Liver (tissue), 9 donors: ENCODE measurements around the gene SCGB3A1. TPM values are rescaled to one million over a fixed set of nuclear protein-coding genes. Genes with fewer than 3 reads are reported as not detected.

Experiments
- DNase-seq: peaks from one replicate; pipeline ENCODE4 v3.0.0-alpha.2; 2017; ENCODE audit warnings: low spot score
- H3K27ac ChIP-seq, 2 donors: one replicate each; pipeline ENCODE4 v1.7.0; 2013; ENCODE audit warnings: inconsistent platforms in 2 of 2, low read length in 2 of 2, control low read depth in 1 of 2, low read depth in 1 of 2, mild to moderate bottlenecking in 1 of 2
- H3K27me3 ChIP-seq, 4 donors: one replicate each; pipeline versions ENCODE4 v1.6.1 to v1.7.0; 2013; ENCODE audit warnings: low read length in 3 of 4, inconsistent platforms in 1 of 4, mild to moderate bottlenecking in 1 of 4, moderate library complexity in 1 of 4; ENCODE audit not compliant: control insufficient read depth in 4 of 4, insufficient read depth in 4 of 4
- H3K36me3 ChIP-seq, 4 donors: one replicate each; pipeline versions ENCODE4 v1.6.1 to v1.7.0; 2013; ENCODE audit warnings: low read length in 3 of 4, mild to moderate bottlenecking in 3 of 4, low read depth in 1 of 4, moderate library complexity in 1 of 4; ENCODE audit not compliant: control insufficient read depth in 4 of 4, insufficient read depth in 3 of 4
- H3K4me1 ChIP-seq, 4 donors: one replicate each; pipeline versions ENCODE4 v1.6.1 to v1.7.0; 2013; ENCODE audit warnings: low read length in 3 of 4, mild to moderate bottlenecking in 3 of 4, moderate library complexity in 1 of 4; ENCODE audit not compliant: control insufficient read depth in 4 of 4, insufficient read depth in 4 of 4
- H3K4me3 ChIP-seq, 3 donors: one replicate each; pipeline versions ENCODE4 v1.6.1 to v1.7.0; 2013; ENCODE audit warnings: low read length in 3 of 3, control low read depth in 1 of 3, low read depth in 1 of 3, mild to moderate bottlenecking in 1 of 3
- H3K9ac ChIP-seq, 2 donors: one replicate each; pipeline ENCODE4 v1.7.0; 2013; ENCODE audit warnings: low read length in 2 of 2, mild to moderate bottlenecking in 2 of 2, moderate library complexity in 2 of 2, control low read depth in 1 of 2, low read depth in 1 of 2
- H3K9me3 ChIP-seq, 4 donors: one replicate each; pipeline versions ENCODE4 v1.6.1 to v1.7.0; 2013; ENCODE audit warnings: low read length in 3 of 4; ENCODE audit not compliant: control insufficient read depth in 4 of 4
- EGR1 ChIP-seq, 2 donors: IDR thresholded peaks; 2 replicates each; pipeline ENCODE4 v1.6.1; 2016 to 2018; ENCODE audit warnings: antibody characterized with exemption in 2 of 2, low read depth in 2 of 2
- FOXA1 ChIP-seq: IDR thresholded peaks from 2 replicates; pipeline ENCODE4 v1.6.1; 2016; ENCODE audit warnings: antibody characterized with exemption
- FOXA2 ChIP-seq: IDR thresholded peaks from 2 replicates; pipeline ENCODE4 v1.6.1; 2016; ENCODE audit warnings: antibody characterized with exemption
- GABPA ChIP-seq, 2 donors: IDR thresholded peaks in 1 of 2; conservative IDR thresholded peaks in 1 of 2; 2 replicates each; pipeline ENCODE4 v1.6.1; 2016; ENCODE audit warnings: antibody characterized with exemption in 2 of 2, mild to moderate bottlenecking in 1 of 2, moderate library complexity in 1 of 2
- HNF4A ChIP-seq, 2 donors: conservative IDR thresholded peaks; 2 replicates each; pipeline ENCODE4 v1.6.1; 2016; ENCODE audit warnings: antibody characterized with exemption in 2 of 2, mild to moderate bottlenecking in 2 of 2
- HNF4G ChIP-seq: IDR thresholded peaks from 2 replicates; pipeline ENCODE4 v1.6.1; 2016; ENCODE audit warnings: antibody characterized with exemption
- JUND ChIP-seq, 2 donors: IDR thresholded peaks; 2 replicates each; pipeline ENCODE4 v1.6.1; 2016; ENCODE audit warnings: antibody characterized with exemption in 2 of 2
- NR2F2 ChIP-seq: IDR thresholded peaks from 2 replicates; pipeline ENCODE4 v1.6.1; 2016; ENCODE audit warnings: antibody characterized with exemption
- RAD21 ChIP-seq, 2 donors: IDR thresholded peaks; 2 replicates each; pipeline ENCODE4 v1.6.1; 2016; ENCODE audit warnings: antibody characterized with exemption in 2 of 2, mild to moderate bottlenecking in 2 of 2
- SP1 ChIP-seq: IDR thresholded peaks from 2 replicates; pipeline ENCODE4 v1.6.1; 2018; ENCODE audit warnings: antibody characterized with exemption, mild to moderate bottlenecking
- WGBS: extraction: QIAGEN DNeasy Blood & Tissue Kit; methylation state at CpG from one replicate; pipeline ENCODE4 v1.1.7; 2013; 5-methylcytosine and 5-hydroxymethylcytosine counted together
- polyA plus RNA-seq, 2 donors: library from polyadenylated mRNA; stranded (reverse) in 1 of 2; unstranded in 1 of 2; fragments of 200-250 nt in 1 of 2; fragments of >200 nt in 1 of 2; fragmentation: Nextera tagmentation in 1 of 2; extraction: Ambion mirVana in 1 of 2; gene quantifications; one replicate each; pipeline versions ENCODE4 v1.2.1 to v1.2.3, GENCODE V29; 2013 to 2015
- total RNA-seq, 2 donors: library from RNA; depleted of rRNA; stranded (reverse); fragments of >200 nt; gene quantifications; one replicate each; pipeline ENCODE4 v1.2.3, GENCODE V29; 2014
- TF ChIP-seq, protein P1 (sequence below): IDR thresholded peaks from 2 replicates; pipeline ENCODE4 v1.6.1; 2016; ENCODE audit warnings: antibody characterized with exemption
- TF ChIP-seq, protein P2 (sequence below): IDR thresholded peaks from 2 replicates; pipeline ENCODE4 v1.6.1; 2016; ENCODE audit warnings: antibody characterized with exemption
- TF ChIP-seq, protein P3 (sequence below): IDR thresholded peaks from 2 replicates; pipeline ENCODE4 v1.6.1; 2016; ENCODE audit warnings: antibody characterized with exemption
- TF ChIP-seq, protein P4 (sequence below): IDR thresholded peaks from 2 replicates; pipeline ENCODE4 v1.6.1; 2016; ENCODE audit warnings: antibody characterized with exemption, mild to moderate bottlenecking
- TF ChIP-seq, protein P5 (sequence below): fragments of 150-350 bp; IDR thresholded peaks from 2 replicates; pipeline ENCODE4 v1.5.1; 2017; ENCODE audit warnings: improper control_type of control experiment, low read depth, low read length; ENCODE audit not compliant: missing input control
- donor health status: healthy.
- donor health status: healthy.
- donor health status: healthy.
- donor health status: healthy.
- donor health status: healthy.

Gene SCGB3A1
- total and polyA plus RNA-seq, 4 donors: 1.5 TPM; not detected in 2

DNA sequence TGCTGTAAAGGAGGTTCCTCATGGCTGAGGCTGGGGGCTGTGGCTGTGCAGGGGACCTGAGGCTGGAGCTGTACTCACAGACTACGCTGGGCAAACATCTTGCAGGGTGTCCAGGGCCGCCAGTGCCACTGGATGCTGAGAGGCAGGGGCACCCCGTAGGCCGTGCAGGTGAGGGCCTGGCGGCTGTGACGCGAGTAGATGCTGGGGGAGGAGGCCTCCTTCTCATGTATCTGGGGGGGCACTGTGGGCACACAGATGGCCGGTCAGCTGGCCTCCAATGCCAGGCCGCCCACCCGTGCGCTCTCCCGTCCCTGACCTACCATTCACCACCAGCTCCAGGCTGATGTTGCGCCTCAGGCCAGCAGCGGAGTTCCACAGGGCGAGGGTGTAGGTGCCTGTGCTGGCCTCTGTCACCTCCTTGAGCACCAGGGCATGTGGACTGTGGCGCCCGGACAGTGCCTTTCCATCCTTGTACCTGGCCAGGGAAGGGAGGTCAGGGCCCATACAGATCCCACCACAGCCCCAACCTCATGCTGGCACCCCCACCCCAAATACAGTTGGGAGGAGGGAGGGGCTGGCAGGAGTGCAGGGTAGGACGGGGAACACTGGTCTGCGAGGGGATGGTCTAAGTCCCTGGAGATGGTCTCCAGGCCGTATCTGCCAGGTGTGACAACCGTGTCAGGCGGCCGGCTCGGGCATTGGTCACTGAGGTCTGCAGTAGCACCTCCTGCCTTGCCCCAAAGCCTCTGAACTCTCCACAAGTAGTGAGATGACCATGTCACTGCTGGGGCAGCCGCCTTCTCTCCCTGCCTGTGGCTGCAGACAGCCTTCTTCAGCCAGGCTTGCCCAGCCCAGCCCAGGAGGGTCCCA is 34.7 kb upstream of the SCGB3A1 start:
- Histone ChIP-seq H3K27ac (no peak overlapping the region), H3K9ac (no peak overlapping the region), H3K4me1 (no peaks in the 10 kb centered on the region), H3K27me3 (no peaks in the 10 kb centered on the region), H3K36me3 (no peaks in the 10 kb centered on the region), H3K9me3 (no peaks in the 10 kb centered on the region), H3K4me3 (no peak overlapping the region)
- no peak for TF ChIP-seq RAD21 (IDR thresholded peaks at IDR 0.05)
- no peak for TF ChIP-seq FOXA1
- TF ChIP-seq, protein P1, sequence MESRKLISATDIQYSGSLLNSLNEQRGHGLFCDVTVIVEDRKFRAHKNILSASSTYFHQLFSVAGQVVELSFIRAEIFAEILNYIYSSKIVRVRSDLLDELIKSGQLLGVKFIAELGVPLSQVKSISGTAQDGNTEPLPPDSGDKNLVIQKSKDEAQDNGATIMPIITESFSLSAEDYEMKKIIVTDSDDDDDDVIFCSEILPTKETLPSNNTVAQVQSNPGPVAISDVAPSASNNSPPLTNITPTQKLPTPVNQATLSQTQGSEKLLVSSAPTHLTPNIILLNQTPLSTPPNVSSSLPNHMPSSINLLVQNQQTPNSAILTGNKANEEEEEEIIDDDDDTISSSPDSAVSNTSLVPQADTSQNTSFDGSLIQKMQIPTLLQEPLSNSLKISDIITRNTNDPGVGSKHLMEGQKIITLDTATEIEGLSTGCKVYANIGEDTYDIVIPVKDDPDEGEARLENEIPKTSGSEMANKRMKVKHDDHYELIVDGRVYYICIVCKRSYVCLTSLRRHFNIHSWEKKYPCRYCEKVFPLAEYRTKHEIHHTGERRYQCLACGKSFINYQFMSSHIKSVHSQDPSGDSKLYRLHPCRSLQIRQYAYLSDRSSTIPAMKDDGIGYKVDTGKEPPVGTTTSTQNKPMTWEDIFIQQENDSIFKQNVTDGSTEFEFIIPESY: no peak
- TF ChIP-seq, protein P2, sequence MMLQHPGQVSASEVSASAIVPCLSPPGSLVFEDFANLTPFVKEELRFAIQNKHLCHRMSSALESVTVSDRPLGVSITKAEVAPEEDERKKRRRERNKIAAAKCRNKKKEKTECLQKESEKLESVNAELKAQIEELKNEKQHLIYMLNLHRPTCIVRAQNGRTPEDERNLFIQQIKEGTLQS: no peak
- no peak for TF ChIP-seq HNF4G
- TF ChIP-seq GABPA (IDR thresholded peaks at IDR 0.05 in 1 of 2, conservative IDR thresholded peaks at IDR 0.05 in 1 of 2): no peak
- TF ChIP-seq JUND (IDR thresholded peaks at IDR 0.05): no peak
- WGBS: 84% methylated on average over 25 of the region's 25 CpGs
- DNase-seq: no peak

DNA sequence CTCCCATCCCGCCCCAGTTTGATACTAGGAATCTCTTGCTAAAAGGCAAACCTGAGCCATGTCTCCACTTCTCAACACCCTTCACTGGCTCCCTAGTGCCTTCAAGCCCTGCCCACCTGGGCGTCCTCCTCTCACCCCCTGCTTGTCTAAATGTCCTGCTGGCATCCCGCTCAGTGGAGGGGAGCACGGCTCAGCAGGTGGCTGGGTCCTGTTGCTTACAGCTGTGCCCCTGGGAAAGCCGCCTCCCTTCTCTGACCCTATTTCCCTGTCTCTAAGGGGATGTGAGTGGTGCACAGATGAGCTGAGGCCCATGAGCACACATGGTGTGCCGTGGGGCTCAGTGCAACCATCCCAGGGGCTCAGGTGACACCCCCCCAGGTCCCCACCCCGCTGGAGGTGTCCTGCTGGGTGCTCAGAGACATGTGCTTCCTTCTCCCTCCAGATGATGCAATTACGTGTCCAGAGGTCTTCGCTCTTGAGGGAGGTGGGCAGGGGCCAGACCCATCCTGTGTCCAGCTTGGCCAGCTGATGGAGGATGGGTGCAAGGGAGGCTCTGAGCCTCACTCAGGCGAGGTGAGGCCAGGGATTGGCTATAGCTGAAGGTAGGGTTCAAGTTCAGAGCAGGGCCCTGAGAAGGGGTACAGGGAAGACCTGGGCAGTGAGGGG is 34.0 kb upstream of the SCGB3A1 start:
- WGBS: 76% methylated on average over 10 of the region's 10 CpGs
- no peak for DNase-seq
- Histone ChIP-seq H3K4me1 (no peaks in the 10 kb centered on the region), H3K4me3 (no peak overlapping the region), H3K27ac (no peak overlapping the region), H3K9me3 (no peaks in the 10 kb centered on the region), H3K36me3 (no peaks in the 10 kb centered on the region), H3K9ac (no peak overlapping the region), H3K27me3 (peaks cover 0 to under 1% (median 0%) of the 10 kb centered on the region in 4 donors)
- TF ChIP-seq FOXA1 (no peak), HNF4A (conservative IDR thresholded peaks at IDR 0.05) (no peak), SP1 (no peak), FOXA2 (no peak), RAD21 (IDR thresholded peaks at IDR 0.05) (no peak), JUND (IDR thresholded peaks at IDR 0.05) (no peak), NR2F2 (no peak), GABPA (IDR thresholded peaks at IDR 0.05 in 1 of 2, conservative IDR thresholded peaks at IDR 0.05 in 1 of 2) (no peak), EGR1 (IDR thresholded peaks at IDR 0.05; ENCODE audit: low read depth in 2 of 2) (no peak), HNF4G (no peak)
- TF ChIP-seq, protein P3, sequence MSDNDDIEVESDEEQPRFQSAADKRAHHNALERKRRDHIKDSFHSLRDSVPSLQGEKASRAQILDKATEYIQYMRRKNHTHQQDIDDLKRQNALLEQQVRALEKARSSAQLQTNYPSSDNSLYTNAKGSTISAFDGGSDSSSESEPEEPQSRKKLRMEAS: no peak
- TF ChIP-seq, protein P4, sequence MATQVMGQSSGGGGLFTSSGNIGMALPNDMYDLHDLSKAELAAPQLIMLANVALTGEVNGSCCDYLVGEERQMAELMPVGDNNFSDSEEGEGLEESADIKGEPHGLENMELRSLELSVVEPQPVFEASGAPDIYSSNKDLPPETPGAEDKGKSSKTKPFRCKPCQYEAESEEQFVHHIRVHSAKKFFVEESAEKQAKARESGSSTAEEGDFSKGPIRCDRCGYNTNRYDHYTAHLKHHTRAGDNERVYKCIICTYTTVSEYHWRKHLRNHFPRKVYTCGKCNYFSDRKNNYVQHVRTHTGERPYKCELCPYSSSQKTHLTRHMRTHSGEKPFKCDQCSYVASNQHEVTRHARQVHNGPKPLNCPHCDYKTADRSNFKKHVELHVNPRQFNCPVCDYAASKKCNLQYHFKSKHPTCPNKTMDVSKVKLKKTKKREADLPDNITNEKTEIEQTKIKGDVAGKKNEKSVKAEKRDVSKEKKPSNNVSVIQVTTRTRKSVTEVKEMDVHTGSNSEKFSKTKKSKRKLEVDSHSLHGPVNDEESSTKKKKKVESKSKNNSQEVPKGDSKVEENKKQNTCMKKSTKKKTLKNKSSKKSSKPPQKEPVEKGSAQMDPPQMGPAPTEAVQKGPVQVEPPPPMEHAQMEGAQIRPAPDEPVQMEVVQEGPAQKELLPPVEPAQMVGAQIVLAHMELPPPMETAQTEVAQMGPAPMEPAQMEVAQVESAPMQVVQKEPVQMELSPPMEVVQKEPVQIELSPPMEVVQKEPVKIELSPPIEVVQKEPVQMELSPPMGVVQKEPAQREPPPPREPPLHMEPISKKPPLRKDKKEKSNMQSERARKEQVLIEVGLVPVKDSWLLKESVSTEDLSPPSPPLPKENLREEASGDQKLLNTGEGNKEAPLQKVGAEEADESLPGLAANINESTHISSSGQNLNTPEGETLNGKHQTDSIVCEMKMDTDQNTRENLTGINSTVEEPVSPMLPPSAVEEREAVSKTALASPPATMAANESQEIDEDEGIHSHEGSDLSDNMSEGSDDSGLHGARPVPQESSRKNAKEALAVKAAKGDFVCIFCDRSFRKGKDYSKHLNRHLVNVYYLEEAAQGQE: no peak
- TF ChIP-seq, protein P2: no peak
- TF ChIP-seq, protein P5, sequence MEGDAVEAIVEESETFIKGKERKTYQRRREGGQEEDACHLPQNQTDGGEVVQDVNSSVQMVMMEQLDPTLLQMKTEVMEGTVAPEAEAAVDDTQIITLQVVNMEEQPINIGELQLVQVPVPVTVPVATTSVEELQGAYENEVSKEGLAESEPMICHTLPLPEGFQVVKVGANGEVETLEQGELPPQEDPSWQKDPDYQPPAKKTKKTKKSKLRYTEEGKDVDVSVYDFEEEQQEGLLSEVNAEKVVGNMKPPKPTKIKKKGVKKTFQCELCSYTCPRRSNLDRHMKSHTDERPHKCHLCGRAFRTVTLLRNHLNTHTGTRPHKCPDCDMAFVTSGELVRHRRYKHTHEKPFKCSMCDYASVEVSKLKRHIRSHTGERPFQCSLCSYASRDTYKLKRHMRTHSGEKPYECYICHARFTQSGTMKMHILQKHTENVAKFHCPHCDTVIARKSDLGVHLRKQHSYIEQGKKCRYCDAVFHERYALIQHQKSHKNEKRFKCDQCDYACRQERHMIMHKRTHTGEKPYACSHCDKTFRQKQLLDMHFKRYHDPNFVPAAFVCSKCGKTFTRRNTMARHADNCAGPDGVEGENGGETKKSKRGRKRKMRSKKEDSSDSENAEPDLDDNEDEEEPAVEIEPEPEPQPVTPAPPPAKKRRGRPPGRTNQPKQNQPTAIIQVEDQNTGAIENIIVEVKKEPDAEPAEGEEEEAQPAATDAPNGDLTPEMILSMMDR: no peak
